ENCODE measurements around the gene ERCC6L. TPM values are rescaled to one million over a fixed set of nuclear protein-coding genes. Genes with fewer than 3 reads are reported as not detected.

The ERCC6L gene
- total and polyA plus RNA-seq, 10 of the 15 experiments (the other 5 are each of a cell fraction or from before 2014, with no cell fraction given) = 4.7 to 13.1 (median 7.7) TPM

GRCh38 chrX:72254816-72255215, 16.0 kb upstream of the ERCC6L start (continued):
- no peak for TF ChIP-seq ETV6 (conservative IDR thresholded peaks at IDR 0.05 in 1 of 2, IDR thresholded peaks at IDR 0.05 in 1 of 2; ENCODE audit: borderline replicate concordance in 1 of 2, low read depth in 1 of 2)
- no peak for TF ChIP-seq DPF2 (IDR thresholded peaks at IDR 0.05)
- no peak for TF ChIP-seq BCLAF1 (IDR thresholded peaks at IDR 0.05)
- no peak for TF ChIP-seq SMAD5 (IDR thresholded peaks at IDR 0.05; ENCODE audit: low read depth)
- no peak for TF ChIP-seq ZBTB11 (CRISPR knock-in tag; IDR thresholded peaks at IDR 0.05)

- Histone ChIP-seq H3K4me1 (ENCODE audit: control insufficient read depth, insufficient read depth, low read length) (no peaks in the 10 kb centered on the region), H3K9ac (ENCODE audit: control insufficient read depth, insufficient read depth, low read length) (no peak overlapping the region), H3K27me3 (replicated peaks in 1 of 2; ENCODE audit: control insufficient read depth in 2 of 2, insufficient read depth in 2 of 2, low read length in 1 of 2) (peaks cover 3% of the 10 kb centered on the region in 2 experiments; a peak in 3 of 4 replicates), H2AFZ (ENCODE audit: control insufficient read depth, low read depth, low read length) (no peak overlapping the region), H3K9me3 (replicated peaks; ENCODE audit: control insufficient read depth, insufficient read depth, low read length) (no peaks in the 10 kb centered on the region), H4K20me1 (ENCODE audit: control insufficient read depth, insufficient read depth) (no peaks in the 10 kb centered on the region), H3K36me3 (ENCODE audit: control insufficient read depth in 2 of 2, insufficient read depth in 2 of 2, low read length in 1 of 2) (no peaks in the 10 kb centered on the region), H3K27ac (ENCODE audit: control insufficient read depth, insufficient read depth) (no peak overlapping the region), H3K4me2 (ENCODE audit: control insufficient read depth, insufficient read depth) (no peak overlapping the region), H3K79me2 (ENCODE audit: control insufficient read depth, insufficient read depth, low read length) (no peaks in the 10 kb centered on the region), H3K4me3 (no peak overlapping the region)
- in situ Hi-C loops (cut with MboI) = no loop called here
- DNase-seq (ENCODE audit: low read depth, low spot score) (no peak), FAIRE-seq (no peak), ATAC-seq (no peak)
- no TSS peak for BruUV-seq (replicated peaks)
- RAD21 ChIA-PET (ENCODE audit: unreplicated experiment) = no interaction called here
- no peak for TF ChIP-seq LARP7 (IDR thresholded peaks at IDR 0.05)
- TF ChIP-seq RELA (IDR thresholded peaks at IDR 0.05; ENCODE audit: borderline replicate concordance, partially characterized antibody) = no peak
- CTCF ChIA-PET = interaction anchor here (0.6 to 0.7 kb wide), 2 partner anchors 10 to 1605 kb away, joined by 3 read pairs; no protein-coding TSS in a partner anchor
- SMC1A ChIA-PET (ENCODE audit: uncharacterized antibody, unreplicated experiment) = interaction anchor here (0.7 kb wide), 1 partner anchor 403 kb away, joined by 4 read pairs; no protein-coding TSS in a partner anchor
- intact Hi-C loops (cut with micrococcal nuclease; ENCODE audit: unreplicated experiment) = no loop called here
- POLR2A ChIA-PET = no interaction called here
Observed at GRCh38 chrX:72253686-72254085, 14.9 kb upstream of the ERCC6L start.
